Measurements from ENCODE around the gene POMT2.
"Not testable (repeated sequence)": the region's sequence is repeated elsewhere in the genome, so short reads cannot be mapped to it uniquely, and the experiment has no call there.

POMT2 gene

GRCh38 chr14:77338302-77338701 is 17.6 kb upstream of the POMT2 start:
- H3K27ac ChIP-seq, result no peak overlapping the region
- TF ChIP-seq CTCF (conservative IDR thresholded peaks at IDR 0.05) (no peak), ZFX (IDR thresholded peaks at IDR 0.05) (no peak)

GRCh38 chr14:77337880-77338279 is 17.2 kb upstream of the POMT2 start:
- H3K27ac ChIP-seq, result no peak overlapping the region
- no peak for TF ChIP-seq ZFX (IDR thresholded peaks at IDR 0.05)
- TF ChIP-seq CTCF (conservative IDR thresholded peaks at IDR 0.05), result no peak

DNA sequence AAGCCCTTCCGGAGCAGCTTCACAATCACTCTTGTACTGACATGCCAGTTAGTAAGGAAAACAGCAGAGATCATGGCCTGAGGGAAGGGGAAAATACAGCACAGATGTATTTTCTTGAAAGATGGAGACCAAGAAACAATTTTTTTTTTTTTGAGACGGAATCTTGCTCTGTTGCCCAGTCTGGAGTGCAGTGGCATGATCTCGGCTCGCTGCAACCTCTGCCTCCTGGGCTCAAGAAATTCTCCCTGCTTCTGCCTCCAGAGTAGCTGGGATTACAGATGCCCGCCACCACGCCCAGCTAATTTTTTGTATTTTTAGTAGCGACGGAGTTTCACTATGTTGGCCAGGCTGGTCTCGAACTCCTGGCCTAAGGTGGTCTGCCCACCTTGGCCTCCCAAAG is 16.6 kb upstream of the POMT2 start:
- H3K27ac ChIP-seq, result not testable (repeated sequence)

- TF ChIP-seq ZFX (IDR thresholded peaks at IDR 0.05) (no peak), CTCF (conservative IDR thresholded peaks at IDR 0.05) (no peak)
- H3K27ac ChIP-seq, result no peak overlapping the region
Measured at GRCh38 chr14:77335576-77335975, 14.9 kb upstream of the POMT2 start.

DNA sequence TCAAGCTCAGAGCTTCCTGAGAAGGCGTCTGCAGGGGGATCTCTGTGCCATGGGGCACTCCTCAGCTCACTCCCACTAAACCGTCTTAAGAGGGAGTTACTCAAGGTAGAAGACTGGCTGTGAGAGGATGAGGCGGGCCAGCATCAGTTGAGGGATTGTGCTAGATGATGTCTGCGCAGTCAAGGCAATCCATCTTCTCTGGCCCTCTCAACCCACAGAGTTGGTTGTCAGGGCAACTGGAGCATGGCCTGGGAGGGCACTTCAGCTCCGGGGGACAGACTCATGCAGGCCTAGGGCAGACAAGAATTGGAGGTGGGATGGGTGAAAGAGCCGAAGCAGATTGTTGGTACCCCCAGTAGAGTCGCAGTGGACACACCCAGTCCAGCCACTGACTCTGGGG is 9.2 kb upstream of the POMT2 start:
- no peak for TF ChIP-seq ZFX (IDR thresholded peaks at IDR 0.05)
- no peak for TF ChIP-seq CTCF (conservative IDR thresholded peaks at IDR 0.05)
- H3K27ac ChIP-seq, result no peak overlapping the region

GRCh38 chr14:77327111-77327510 is 6.4 kb upstream of the POMT2 start:
- TF ChIP-seq ZFX (IDR thresholded peaks at IDR 0.05) (no peak), CTCF (conservative IDR thresholded peaks at IDR 0.05) (no peak)
- no peak overlapping the region for H3K27ac ChIP-seq

- no peak overlapping the region for H3K27ac ChIP-seq
- no peak for TF ChIP-seq CTCF (conservative IDR thresholded peaks at IDR 0.05)
- TF ChIP-seq ZFX (IDR thresholded peaks at IDR 0.05), result no peak
Measured at GRCh38 chr14:77325746-77326094, 5.0 kb upstream of the POMT2 start.

- TF ChIP-seq ZFX (IDR thresholded peaks at IDR 0.05), result no peak
- no peak for TF ChIP-seq CTCF (conservative IDR thresholded peaks at IDR 0.05)
Measured at GRCh38 chr14:77324816-77325745, 4.4 kb upstream of the POMT2 start.

More at GRCh38 chr14:77324816-77325745, 4.4 kb upstream of the POMT2 start:
- no peak overlapping the region for H3K27ac ChIP-seq
